H1 (cell line): ENCODE results near the gene UTS2B. TPM values are rescaled to one million over a fixed set of nuclear protein-coding genes. Genes with fewer than 3 reads are reported as not detected.

Experiments
- CTCF ChIA-PET: fragments of 300-600 bp; sonication (Branson Sonifier 250); formaldehyde crosslinking; loops from one replicate; lab custom pipeline; 2021; ENCODE audit not compliant: partially characterized antibody; lab: Charles Lee
- POLR2A ChIA-PET: fragments of 300-600 bp; sonication (Branson Sonifier 250); formaldehyde crosslinking; loops from one replicate; lab custom pipeline; 2021; ENCODE audit warnings: inconsistent platforms; ENCODE audit not compliant: partially characterized antibody; lab: Charles Lee
- DNase-seq, 2 experiments: peaks; one replicate each; pipeline versions ENCODE4 v3.0.0 to v3.0.0-alpha.2; 2010 to 2022; ENCODE audit warnings: low spot score in 2 of 2, low read depth in 1 of 2, mixed read lengths in 1 of 2
- FAIRE-seq: peaks from 2 replicates; lab custom pipeline; 2011; peaks lifted over from hg19 to GRCh38; lab: Jason Lieb, UNC
- H2AFZ ChIP-seq: 2 replicates; pipeline ENCODE4 v1.8.1; 2012; ENCODE audit warnings: low read length, inconsistent platforms
- H2AK5ac ChIP-seq: 2 replicates; pipeline ENCODE4 v1.6.1; 2013; ENCODE audit warnings: low read depth, low read length
- H2BK120ac ChIP-seq: replicated peaks from 2 replicates; pipeline ENCODE3; 2013; ENCODE audit warnings: low read depth, low read length, inconsistent platforms
- H2BK12ac ChIP-seq: 2 replicates; pipeline ENCODE4 v1.6.1; 2013; ENCODE audit warnings: low read depth, low read length
- H2BK15ac ChIP-seq: 2 replicates; pipeline ENCODE4 v1.6.1; 2013; ENCODE audit warnings: low read length
- H2BK20ac ChIP-seq: 2 replicates; pipeline ENCODE4 v1.6.1; 2013; ENCODE audit warnings: low read length
- H2BK5ac ChIP-seq: 2 replicates; pipeline ENCODE4 v1.6.1; 2013; ENCODE audit warnings: low read depth, low read length
- H3K14ac ChIP-seq: 2 replicates; pipeline ENCODE4 v1.6.1; 2013; ENCODE audit warnings: inconsistent platforms; ENCODE audit not compliant: insufficient read length
- H3K18ac ChIP-seq: 2 replicates; pipeline ENCODE4 v1.6.1; 2013; ENCODE audit warnings: low read length; ENCODE audit errors: extremely low read depth
- H3K23ac ChIP-seq: 2 replicates; pipeline ENCODE4 v1.6.1; 2013; ENCODE audit warnings: inconsistent platforms; ENCODE audit not compliant: insufficient read length
- H3K23me2 ChIP-seq: 2 replicates; pipeline ENCODE4 v1.6.1; 2013; ENCODE audit warnings: low read depth, low read length
- H3K27ac ChIP-seq: 2 replicates; pipeline ENCODE4 v1.6.1; 2011; ENCODE audit warnings: low read depth, low read length, inconsistent platforms
- H3K27me3 ChIP-seq, 4 experiments: replicated peaks in 1 of 4; 1 replicate in 1 of 4; 2 replicates in 3 of 4; pipeline versions ENCODE4 v1.6.1 to v1.8.1; 2011 to 2013; ENCODE audit warnings: low read length in 3 of 4, mild to moderate bottlenecking in 3 of 4, inconsistent platforms in 2 of 4, mixed read lengths in 2 of 4, moderate library complexity in 1 of 4; ENCODE audit not compliant: control insufficient read depth in 3 of 4, insufficient read depth in 3 of 4; ENCODE audit errors: extremely low read depth in 1 of 4
- H3K36me3 ChIP-seq, 4 experiments: 2 replicates each; pipeline versions ENCODE4 v1.6.1 to v1.8.1; 2011 to 2013; ENCODE audit warnings: mild to moderate bottlenecking in 4 of 4, low read length in 3 of 4, moderate library complexity in 2 of 4, control low read depth in 1 of 4, inconsistent platforms in 1 of 4; ENCODE audit not compliant: insufficient read depth in 4 of 4, control insufficient read depth in 2 of 4
- H3K4ac ChIP-seq: replicated peaks from 2 replicates; pipeline ENCODE3; 2013; ENCODE audit warnings: low read length, low read depth, mixed read lengths, inconsistent platforms; ENCODE audit not compliant: insufficient read length
- H3K4me1 ChIP-seq, 4 experiments: replicated peaks in 1 of 4; 1 replicate in 1 of 4; 2 replicates in 3 of 4; pipeline versions ENCODE4 v1.6.1 to v1.8.1; 2011 to 2013; ENCODE audit warnings: low read length in 3 of 4, inconsistent platforms in 2 of 4, mixed read lengths in 1 of 4; ENCODE audit not compliant: insufficient read depth in 4 of 4, control insufficient read depth in 3 of 4
- H3K4me2 ChIP-seq, 2 experiments: 2 replicates each; pipeline versions ENCODE4 v1.6.1 to v1.8.1; 2011 to 2013; ENCODE audit warnings: low read depth in 2 of 2, low read length in 2 of 2, control low read depth in 1 of 2, inconsistent platforms in 1 of 2, mild to moderate bottlenecking in 1 of 2; ENCODE audit not compliant: insufficient read depth in 1 of 2
- H3K4me3 ChIP-seq, 4 experiments: fragments of 200-600, 300-600 bp in 1 of 4; sonication (generic), shearing (Covaris generic), sonication (Bioruptor Twin) in 1 of 4; 2 replicates each; pipeline versions ENCODE4 v1.5.1 to v1.8.1; 2011 to 2016; ENCODE audit warnings: low read length in 4 of 4, low read depth in 3 of 4, control low read depth in 2 of 4, inconsistent platforms in 2 of 4, mild to moderate bottlenecking in 2 of 4, mixed read lengths in 1 of 4, moderate library complexity in 1 of 4; ENCODE audit not compliant: insufficient read depth in 2 of 4; ENCODE audit errors: extremely low read depth in 1 of 4
- H3K56ac ChIP-seq: replicated peaks from 2 replicates; pipeline ENCODE3; 2013; ENCODE audit warnings: low read depth, mild to moderate bottlenecking, mixed read lengths, low read length, inconsistent platforms; ENCODE audit not compliant: insufficient read length
- H3K79me1 ChIP-seq: 2 replicates; pipeline ENCODE4 v1.6.1; 2013; ENCODE audit warnings: low read depth, low read length, control low read depth
- H3K79me2 ChIP-seq, 2 experiments: 2 replicates each; pipeline versions ENCODE4 v1.6.1 to v1.8.1; 2012 to 2013; ENCODE audit warnings: low read length in 2 of 2, mild to moderate bottlenecking in 2 of 2, inconsistent platforms in 1 of 2; ENCODE audit not compliant: insufficient read depth in 2 of 2, control insufficient read depth in 1 of 2
- H3K9ac ChIP-seq, 4 experiments: replicated peaks in 1 of 4; 1 replicate in 1 of 4; 2 replicates in 3 of 4; pipeline versions ENCODE4 v1.6.1 to v1.8.1; 2011 to 2013; ENCODE audit warnings: low read depth in 3 of 4, low read length in 3 of 4, control low read depth in 2 of 4, mild to moderate bottlenecking in 2 of 4, moderate library complexity in 2 of 4, inconsistent platforms in 1 of 4; ENCODE audit errors: extremely low read depth in 1 of 4
- H3K9me3 ChIP-seq, 2 experiments: 2 replicates each; pipeline versions ENCODE4 v1.6.1 to v1.8.1; 2012 to 2013; ENCODE audit warnings: mild to moderate bottlenecking in 2 of 2, moderate library complexity in 2 of 2, control low read depth in 1 of 2, inconsistent platforms in 1 of 2, low read depth in 1 of 2, low read length in 1 of 2, mixed read lengths in 1 of 2; ENCODE audit not compliant: insufficient read depth in 2 of 2
- H4K20me1 ChIP-seq, 2 experiments: replicated peaks in 1 of 2; 2 replicates each; pipeline versions ENCODE3 to v1.8.1; 2011 to 2013; ENCODE audit warnings: inconsistent platforms in 2 of 2, low read length in 2 of 2, mild to moderate bottlenecking in 1 of 2; ENCODE audit not compliant: insufficient read depth in 2 of 2, control insufficient read depth in 1 of 2
- H4K5ac ChIP-seq: 2 replicates; pipeline ENCODE4 v1.6.1; 2013; ENCODE audit warnings: low read length, low read depth, mixed read lengths, inconsistent platforms; ENCODE audit not compliant: insufficient read length
- H4K8ac ChIP-seq: 2 replicates; pipeline ENCODE4 v1.8.0; 2013; ENCODE audit warnings: mild to moderate bottlenecking, moderate library complexity, low read length, inconsistent platforms; ENCODE audit not compliant: insufficient read depth; ENCODE audit errors: extremely low read depth
- H4K91ac ChIP-seq: replicated peaks from 2 replicates; pipeline ENCODE3; 2013; ENCODE audit warnings: low read length, mixed read lengths, inconsistent platforms; ENCODE audit not compliant: insufficient read length
- HDAC2 ChIP-seq, 2 experiments: fragments of 300-600 bp in 1 of 2; sonication (generic) in 1 of 2; IDR thresholded peaks; 2 replicates each; pipeline ENCODE4 v1.6.1; 2011 to 2012; ENCODE audit warnings: low read depth in 2 of 2, low read length in 2 of 2, mild to moderate bottlenecking in 2 of 2, moderate library complexity in 2 of 2, borderline replicate concordance in 1 of 2, inconsistent platforms in 1 of 2
- WGBS, 2 experiments: shearing (Covaris generic) in 1 of 2; methylation state at CpG; one replicate each; pipeline versions ENCODE4 v1.1.6 to v1.1.7; 2013 to 2015; ENCODE audit warnings: low lambda C conversion rate in 2 of 2, mixed read lengths in 2 of 2, inconsistent platforms in 1 of 2, low coverage in 1 of 2, missing lambda C conversion rate in 1 of 2; ENCODE audit not compliant: insufficient replicate concordance in 2 of 2, insufficient coverage in 1 of 2, insufficient read length in 1 of 2; ENCODE audit errors: extremely low coverage in 1 of 2, missing lambda C conversion rate in 1 of 2; 5-methylcytosine and 5-hydroxymethylcytosine counted together
- polyA plus RNA-seq, 7 experiments: library from polyadenylated mRNA; depleted of rRNA in 3 of 7; stranded (reverse) in 5 of 7; unstranded in 2 of 7; fragments of >200 nt in 5 of 7; fragments of 200-250 nt in 2 of 7; gene quantifications; 1 replicate in 5 of 7; 2 replicates in 1 of 7; 4 replicates in 1 of 7; pipeline versions ENCODE4 v1.2.1 to v1.2.3, GENCODE V29; 2011 to 2013; ENCODE audit warnings: missing spikeins in 2 of 7, mixed read lengths in 2 of 7
- total RNA-seq: library from RNA; stranded (reverse); fragmentation: NEBNext Ultra II Directional; extraction: Animal tissue kit (Norgen Biotek cat#: 25700); gene quantifications from 2 replicates; pipeline ENCODE4 v1.2.1, GENCODE V29; 2021

UTS2B gene
- total and polyA plus RNA-seq, 2 of the 8 experiments (the other 6 are each of a cell fraction or from before 2014, with no cell fraction given), result not detected

GRCh38 chr3:191376516-191377141 is 46.3 kb upstream of the UTS2B start:
- Histone ChIP-seq H3K18ac (no peak overlapping the region), H3K27me3 (no peaks in the 10 kb centered on the region), H3K56ac (no peak overlapping the region), H3K27ac (no peak overlapping the region), H4K5ac (no peak overlapping the region), H2AFZ (no peak overlapping the region), H3K79me2 (no peaks in the 10 kb centered on the region), H2BK12ac (no peak overlapping the region), H3K4me3 (no peak overlapping the region), H2AK5ac (0 out of 2 replicates have a peak overlapping the region, but pooled peaks have one; percentile 41), H3K9me3 (no peaks in the 10 kb centered on the region), H3K23me2 (no peaks in the 10 kb centered on the region), H3K9ac (no peak overlapping the region), H4K91ac (no peak overlapping the region), H3K79me1 (no peaks in the 10 kb centered on the region), H3K4me2 (no peak overlapping the region), H3K23ac (no peak overlapping the region), H2BK5ac (no peak overlapping the region), H3K4ac (no peak overlapping the region), H2BK120ac (no peak overlapping the region), H2BK20ac (no peak overlapping the region), H4K8ac (no peak overlapping the region), H3K14ac (no peak overlapping the region), H3K4me1 (no peaks in the 10 kb centered on the region; a peak in 1 of 7 replicates), H3K36me3 (peaks cover 0 to 16% (median 0%) of the 10 kb centered on the region in 4 experiments; a peak in 2 of 8 replicates), H2BK15ac (no peak overlapping the region), H4K20me1 (no peaks in the 10 kb centered on the region)
- ChIA-PET POLR2A (interaction anchor here (1.2 kb wide), 1 partner anchor 15 kb away, joined by 4 read pairs; no protein-coding TSS in a partner anchor), CTCF (no interaction called here)
- 77% methylated on average over 7 of the region's 7 CpGs; no CpG with 5 or more reads in 1 of the 2 experiments for WGBS, 2 experiments
- TF ChIP-seq HDAC2 (IDR thresholded peaks at IDR 0.05; ENCODE audit: borderline replicate concordance in 1 of 2, low read depth in 2 of 2, low read length in 2 of 2), result no peak
- FAIRE-seq (no peak), DNase-seq (no peak)
